ENCODE data around the gene CCDC182.
A peak's percentile ranks its signal among the peaks of the same experiment; 100 is the strongest.

CCDC182 gene

DNA sequence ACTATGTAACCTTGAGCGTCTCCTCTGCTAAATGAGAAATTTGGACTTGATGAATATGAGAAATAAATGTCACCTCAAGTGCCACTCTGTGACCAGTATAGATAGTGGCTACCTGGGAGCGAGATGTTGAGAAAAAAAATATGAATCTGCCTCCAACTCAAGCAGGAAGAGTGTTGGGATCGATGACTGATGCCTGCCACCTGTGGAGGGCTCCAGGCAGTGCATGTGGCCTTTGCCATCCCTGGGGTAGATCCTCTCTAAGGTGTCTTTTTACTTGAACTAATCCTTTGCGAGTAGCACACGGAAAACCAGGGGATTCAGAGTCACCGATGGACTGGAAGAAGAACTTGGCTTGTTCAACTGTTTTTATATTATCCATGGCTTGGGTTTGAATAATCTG, 9.4 kb downstream of the CCDC182 start:
- Histone ChIP-seq H3K4me1 (ENCODE audit: control insufficient read depth, insufficient read depth, low read length) (no peaks in the 10 kb centered on the region), H3K9me3 (ENCODE audit: control insufficient read depth, insufficient read depth, low read depth, low read length) (no peaks in the 10 kb centered on the region), H3K27ac (ENCODE audit: extremely low read depth, low read depth, low read length) (no peak overlapping the region), H3K36me3 (ENCODE audit: control insufficient read depth in 2 of 2, insufficient read depth in 1 of 2, low read length in 2 of 2) (no peaks in the 10 kb centered on the region), H3K4me3 (ENCODE audit: low read depth, low read length) (no peak overlapping the region)
- ChIA-PET CTCF (interaction anchor here (0.8 to 1.3 kb wide), 2 partner anchors 97 to 138 kb away, joined by 3 to 4 read pairs; no protein-coding TSS in a partner anchor), POLR2A (no interaction called here)
- peak; percentile 5; the same call in 1 of the 2 replicates for TF ChIP-seq ZNF654 (tag by site-specific recombination; IDR thresholded peaks at IDR 0.05; ENCODE audit: low read depth)
- TF ChIP-seq, protein P1, sequence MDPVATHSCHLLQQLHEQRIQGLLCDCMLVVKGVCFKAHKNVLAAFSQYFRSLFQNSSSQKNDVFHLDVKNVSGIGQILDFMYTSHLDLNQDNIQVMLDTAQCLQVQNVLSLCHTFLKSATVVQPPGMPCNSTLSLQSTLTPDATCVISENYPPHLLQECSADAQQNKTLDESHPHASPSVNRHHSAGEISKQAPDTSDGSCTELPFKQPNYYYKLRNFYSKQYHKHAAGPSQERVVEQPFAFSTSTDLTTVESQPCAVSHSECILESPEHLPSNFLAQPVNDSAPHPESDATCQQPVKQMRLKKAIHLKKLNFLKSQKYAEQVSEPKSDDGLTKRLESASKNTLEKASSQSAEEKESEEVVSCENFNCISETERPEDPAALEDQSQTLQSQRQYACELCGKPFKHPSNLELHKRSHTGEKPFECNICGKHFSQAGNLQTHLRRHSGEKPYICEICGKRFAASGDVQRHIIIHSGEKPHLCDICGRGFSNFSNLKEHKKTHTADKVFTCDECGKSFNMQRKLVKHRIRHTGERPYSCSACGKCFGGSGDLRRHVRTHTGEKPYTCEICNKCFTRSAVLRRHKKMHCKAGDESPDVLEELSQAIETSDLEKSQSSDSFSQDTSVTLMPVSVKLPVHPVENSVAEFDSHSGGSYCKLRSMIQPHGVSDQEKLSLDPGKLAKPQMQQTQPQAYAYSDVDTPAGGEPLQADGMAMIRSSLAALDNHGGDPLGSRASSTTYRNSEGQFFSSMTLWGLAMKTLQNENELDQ (tag by site-specific recombination; IDR thresholded peaks at IDR 0.05; ENCODE audit: low read depth): no peak
- no peak for TF ChIP-seq ZNF302 (tag by site-specific recombination; IDR thresholded peaks at IDR 0.05; ENCODE audit: low read depth)
- TF ChIP-seq SCRT2 (tag by site-specific recombination; IDR thresholded peaks at IDR 0.05): 0 out of 2 replicates have a peak, but pooled peaks have one; percentile 15
- no peak for TF ChIP-seq SP7 (tag by site-specific recombination; IDR thresholded peaks at IDR 0.05)
- TF ChIP-seq ZBTB17 (tag by site-specific recombination; IDR thresholded peaks at IDR 0.05): peak; percentile 81

DNA sequence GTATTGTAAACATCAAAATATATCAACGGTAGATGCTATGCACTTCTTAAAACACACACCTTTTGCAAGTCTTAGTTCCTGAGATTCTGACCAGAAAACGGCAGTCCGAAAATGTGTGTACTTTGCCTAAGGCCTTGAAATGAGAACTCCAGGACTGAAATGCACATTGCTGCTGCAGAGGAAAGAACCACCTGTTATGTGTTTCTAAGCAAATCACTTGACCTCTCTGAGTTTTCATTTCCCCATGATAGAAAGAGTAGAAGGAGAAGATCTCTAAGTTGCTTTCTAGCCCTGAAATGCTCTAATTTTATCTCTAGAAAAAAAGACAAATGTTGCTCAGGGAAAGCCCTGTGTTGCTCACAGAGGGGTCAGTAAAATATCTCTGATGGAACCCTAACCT, 9.9 kb downstream of the CCDC182 start:
- Histone ChIP-seq H3K4me3 (ENCODE audit: low read depth, low read length) (no peak overlapping the region), H3K9me3 (ENCODE audit: control insufficient read depth, insufficient read depth, low read depth, low read length) (no peaks in the 10 kb centered on the region), H3K4me1 (ENCODE audit: control insufficient read depth, insufficient read depth, low read length) (no peaks in the 10 kb centered on the region), H3K27ac (ENCODE audit: extremely low read depth, low read depth, low read length) (no peak overlapping the region), H3K36me3 (ENCODE audit: control insufficient read depth in 2 of 2, insufficient read depth in 1 of 2, low read length in 2 of 2) (no peaks in the 10 kb centered on the region)
- POLR2A ChIA-PET: no interaction called here
- CTCF ChIA-PET: interaction anchor here (0.7 to 1.0 kb wide), 3 partner anchors 12 to 360 kb away, joined by 3 to 6 read pairs (median 3); no protein-coding TSS in a partner anchor
- TF ChIP-seq, protein P2, sequence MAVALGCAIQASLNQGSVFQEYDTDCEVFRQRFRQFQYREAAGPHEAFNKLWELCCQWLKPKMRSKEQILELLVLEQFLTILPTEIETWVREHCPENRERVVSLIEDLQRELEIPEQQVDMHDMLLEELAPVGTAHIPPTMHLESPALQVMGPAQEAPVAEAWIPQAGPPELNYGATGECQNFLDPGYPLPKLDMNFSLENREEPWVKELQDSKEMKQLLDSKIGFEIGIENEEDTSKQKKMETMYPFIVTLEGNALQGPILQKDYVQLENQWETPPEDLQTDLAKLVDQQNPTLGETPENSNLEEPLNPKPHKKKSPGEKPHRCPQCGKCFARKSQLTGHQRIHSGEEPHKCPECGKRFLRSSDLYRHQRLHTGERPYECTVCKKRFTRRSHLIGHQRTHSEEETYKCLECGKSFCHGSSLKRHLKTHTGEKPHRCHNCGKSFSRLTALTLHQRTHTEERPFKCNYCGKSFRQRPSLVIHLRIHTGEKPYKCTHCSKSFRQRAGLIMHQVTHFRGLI (tag by site-specific recombination; IDR thresholded peaks at IDR 0.05): no peak
- TF ChIP-seq ZNF654 (tag by site-specific recombination; IDR thresholded peaks at IDR 0.05; ENCODE audit: low read depth) (no peak), ZNF311 (tag by site-specific recombination; IDR thresholded peaks at IDR 0.05; ENCODE audit: borderline replicate concordance) (no peak), ZNF433 (tag by site-specific recombination; IDR thresholded peaks at IDR 0.05; ENCODE audit: low read depth) (no peak), IKZF3 (tag by site-specific recombination; IDR thresholded peaks at IDR 0.05) (no peak)

DNA sequence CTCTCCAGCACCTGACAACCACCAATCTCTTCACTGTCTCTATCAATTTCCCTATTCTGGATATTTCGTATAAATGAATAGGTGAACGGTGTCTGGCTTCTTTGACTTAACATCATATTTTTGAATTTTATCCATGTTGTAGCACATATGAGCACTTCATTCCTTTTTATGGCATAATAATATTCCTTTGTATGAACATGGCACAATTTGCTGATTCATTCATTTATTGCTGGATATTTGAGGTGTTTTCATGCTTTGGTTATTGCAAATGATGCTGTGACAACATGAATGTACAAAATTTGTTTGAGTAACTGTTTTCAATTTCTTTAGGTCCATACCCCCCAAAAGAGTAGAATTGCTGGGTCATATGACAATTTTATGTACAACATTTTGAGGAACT, 12.0 kb downstream of the CCDC182 start:
- POLR2A ChIA-PET: no interaction called here
- H3K4me3 ChIP-seq (ENCODE audit: low read depth, low read length): no peak overlapping the region
- H3K9me3 ChIP-seq (ENCODE audit: control insufficient read depth, insufficient read depth, low read depth, low read length): no peaks in the 10 kb centered on the region
- no peaks in the 10 kb centered on the region for H3K36me3 ChIP-seq (ENCODE audit: control insufficient read depth in 2 of 2, insufficient read depth in 1 of 2, low read length in 2 of 2)
- no peak overlapping the region for H3K27ac ChIP-seq (ENCODE audit: extremely low read depth, low read depth, low read length)
- TF ChIP-seq ZNF121 (tag by site-specific recombination; IDR thresholded peaks at IDR 0.05) (no peak), ZFHX2 (tag by site-specific recombination; conservative IDR thresholded peaks at IDR 0.05) (no peak), ZNF146 (tag by site-specific recombination; IDR thresholded peaks at IDR 0.05) (peak; percentile 90), ZNF239 (tag by site-specific recombination; IDR thresholded peaks at IDR 0.05) (no peak)
- CTCF ChIA-PET: interaction anchor here (0.7 to 1.0 kb wide), 2 partner anchors 9 to 14 kb away, joined by 3 read pairs; no protein-coding TSS in a partner anchor
- no peaks in the 10 kb centered on the region for H3K4me1 ChIP-seq (ENCODE audit: control insufficient read depth, insufficient read depth, low read length)

DNA sequence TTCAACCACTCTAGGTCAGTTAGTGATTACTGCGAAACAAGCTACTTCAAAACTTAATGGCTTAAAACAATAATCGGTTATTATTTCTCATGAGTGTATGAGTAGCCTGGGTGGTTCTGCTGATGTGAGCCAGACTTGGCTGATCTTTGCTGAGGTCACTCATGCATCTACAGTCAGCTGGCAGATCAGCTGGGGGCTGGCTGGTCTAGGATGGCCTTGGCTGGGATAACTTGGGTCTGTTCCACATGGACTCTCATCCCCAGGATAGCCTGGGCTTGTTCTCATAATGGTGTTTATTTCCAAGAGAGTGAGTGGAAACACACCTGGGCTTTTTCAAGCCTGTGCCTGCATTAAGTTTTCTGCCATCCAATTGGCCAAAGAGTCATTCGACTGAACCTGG, 13.0 kb downstream of the CCDC182 start:
- Histone ChIP-seq H3K9me3 (ENCODE audit: control insufficient read depth, insufficient read depth, low read depth, low read length) (no peaks in the 10 kb centered on the region), H3K4me1 (ENCODE audit: control insufficient read depth, insufficient read depth, low read length) (no peaks in the 10 kb centered on the region), H3K27ac (ENCODE audit: extremely low read depth, low read depth, low read length) (no peak overlapping the region), H3K4me3 (ENCODE audit: low read depth, low read length) (no peak overlapping the region), H3K36me3 (ENCODE audit: control insufficient read depth in 2 of 2, insufficient read depth in 1 of 2, low read length in 2 of 2) (no peaks in the 10 kb centered on the region)
- POLR2A ChIA-PET: no interaction called here
- CTCF ChIA-PET: interaction anchor here (1.1 to 1.5 kb wide), 2 partner anchors 60 to 134 kb away, joined by 3 to 5 read pairs; no protein-coding TSS in a partner anchor
- TF ChIP-seq ZFP69B (tag by site-specific recombination; IDR thresholded peaks at IDR 0.05): no peak
- TF ChIP-seq, protein P3, sequence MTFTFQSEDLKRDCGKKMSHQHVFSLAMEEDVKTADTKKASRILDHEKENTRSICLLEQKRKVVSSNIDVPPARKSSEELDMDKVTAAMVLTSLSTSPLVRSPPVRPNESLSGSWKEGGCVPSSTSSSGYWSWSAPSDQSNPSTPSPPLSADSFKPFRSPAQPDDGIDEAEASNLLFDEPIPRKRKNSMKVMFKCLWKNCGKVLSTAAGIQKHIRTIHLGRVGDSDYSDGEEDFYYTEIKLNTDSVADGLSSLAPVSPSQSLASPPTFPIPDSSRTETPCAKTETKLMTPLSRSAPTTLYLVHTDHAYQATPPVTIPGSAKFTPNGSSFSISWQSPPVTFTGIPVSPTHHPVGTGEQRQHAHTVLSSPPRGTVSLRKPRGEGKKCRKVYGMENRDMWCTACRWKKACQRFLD (tag by site-specific recombination; IDR thresholded peaks at IDR 0.05): no peak
